Mucosa of stomach (tissue), 1 donor: Measurements from ENCODE around the gene SBNO1.

ENCODE experiments used
- H3K27me3 ChIP-seq: one replicate; pipeline ENCODE4 v1.7.0; 2013; ENCODE audit warnings: mild to moderate bottlenecking, low read length; ENCODE audit not compliant: control insufficient read depth, insufficient read depth
- H3K36me3 ChIP-seq: one replicate; pipeline ENCODE4 v1.7.0; 2013; ENCODE audit warnings: low read length; ENCODE audit not compliant: control insufficient read depth, insufficient read depth
- H3K4me1 ChIP-seq: one replicate; pipeline ENCODE4 v1.7.0; 2013; ENCODE audit warnings: mild to moderate bottlenecking, low read length; ENCODE audit not compliant: control insufficient read depth, insufficient read depth
- H3K4me3 ChIP-seq: one replicate; pipeline ENCODE4 v1.7.0; 2013; ENCODE audit warnings: low read length
- H3K9ac ChIP-seq: one replicate; pipeline ENCODE4 v1.7.0; 2013; ENCODE audit warnings: mild to moderate bottlenecking, low read length, moderate library complexity
- H3K9me3 ChIP-seq: one replicate; pipeline ENCODE4 v1.7.0; 2013; ENCODE audit warnings: mild to moderate bottlenecking, low read length, moderate library complexity; ENCODE audit not compliant: control insufficient read depth
- donor health status: Pancreatic carcinoma.

The SBNO1 gene

DNA sequence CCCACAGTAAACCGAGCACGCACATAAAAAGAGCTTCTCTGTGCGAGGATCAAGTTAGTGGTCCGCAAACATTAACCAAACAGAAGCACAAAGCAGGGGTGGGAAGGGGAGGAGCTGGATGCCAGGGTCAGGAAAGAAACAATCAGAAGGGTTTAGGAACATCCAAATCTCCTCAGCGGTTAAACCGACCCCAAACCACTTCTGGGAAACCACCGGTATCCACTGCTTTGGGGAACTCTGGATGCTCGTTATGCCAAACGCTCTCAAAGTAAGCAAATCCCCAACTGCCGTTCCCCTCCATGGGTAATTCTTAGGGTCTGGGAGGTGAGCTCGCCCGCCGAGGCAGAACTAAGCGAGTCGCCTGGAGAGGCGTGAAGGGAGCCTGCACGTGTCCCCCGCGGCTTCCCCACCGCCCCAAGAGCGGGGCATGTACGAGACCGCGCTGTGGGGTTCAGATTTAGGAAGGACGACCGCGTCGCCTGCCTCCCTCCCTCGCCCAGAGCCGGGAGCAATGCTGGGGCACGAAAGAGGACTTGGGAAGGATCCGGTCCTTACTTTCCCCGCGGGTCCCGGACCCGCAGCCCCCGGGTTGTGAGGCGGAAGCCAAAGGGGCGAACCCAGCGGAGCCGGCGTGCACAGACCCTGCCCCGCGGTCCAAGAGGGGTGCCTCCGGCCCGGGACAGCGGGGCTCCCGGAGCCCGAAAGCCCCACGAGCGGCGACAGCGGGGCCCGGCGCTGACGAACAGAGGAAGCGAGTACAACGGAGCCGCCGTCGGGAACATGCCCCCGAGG is 711 bp downstream of the SBNO1 start:
- H3K36me3 ChIP-seq = no peaks in the 10 kb centered on the region
- H3K4me1 ChIP-seq = peaks cover 10% of the 10 kb centered on the region
- no peaks in the 10 kb centered on the region for H3K27me3 ChIP-seq
- H3K4me3 ChIP-seq = peak overlapping the region; percentile 92
- no peaks in the 10 kb centered on the region for H3K9me3 ChIP-seq
- peak overlapping the region; percentile 87 for H3K9ac ChIP-seq

DNA sequence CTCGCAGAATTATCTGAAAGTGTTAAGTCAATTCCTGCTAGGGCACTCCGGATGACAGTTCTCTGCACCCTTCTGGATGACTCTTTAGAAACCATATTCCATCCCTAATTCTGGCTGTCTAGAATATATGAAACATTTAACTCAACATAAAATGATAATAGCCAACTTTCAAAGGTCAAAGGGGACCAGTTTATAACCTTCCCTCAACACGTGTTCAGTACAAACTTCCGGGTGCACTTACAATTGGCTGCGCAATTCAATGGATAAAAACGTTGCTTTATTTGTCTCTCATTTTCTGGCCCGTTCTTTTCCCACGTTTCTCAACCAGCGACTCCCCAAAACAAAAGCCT is 1.3 kb downstream of the SBNO1 start:
- Histone ChIP-seq H3K4me1 (peaks cover 10% of the 10 kb centered on the region), H3K36me3 (no peaks in the 10 kb centered on the region), H3K4me3 (peak overlapping the region; percentile 92), H3K27me3 (no peaks in the 10 kb centered on the region), H3K9ac (peak overlapping the region; percentile 87), H3K9me3 (no peaks in the 10 kb centered on the region)

GRCh38 chr12:123358035-123358434 is 6.6 kb downstream of the SBNO1 start:
- Histone ChIP-seq H3K9me3 (no peaks in the 10 kb centered on the region), H3K36me3 (no peaks in the 10 kb centered on the region), H3K4me1 (peaks cover 5% of the 10 kb centered on the region), H3K9ac (no peak overlapping the region), H3K27me3 (no peaks in the 10 kb centered on the region), H3K4me3 (no peak overlapping the region)

GRCh38 chr12:123356159-123356670 is 8.4 kb downstream of the SBNO1 start:
- H3K4me3 ChIP-seq = no peak overlapping the region
- no peak overlapping the region for H3K9ac ChIP-seq
- H3K36me3 ChIP-seq = peaks cover 4% of the 10 kb centered on the region
- no peaks in the 10 kb centered on the region for H3K9me3 ChIP-seq
- H3K4me1 ChIP-seq = no peaks in the 10 kb centered on the region
- no peaks in the 10 kb centered on the region for H3K27me3 ChIP-seq

DNA sequence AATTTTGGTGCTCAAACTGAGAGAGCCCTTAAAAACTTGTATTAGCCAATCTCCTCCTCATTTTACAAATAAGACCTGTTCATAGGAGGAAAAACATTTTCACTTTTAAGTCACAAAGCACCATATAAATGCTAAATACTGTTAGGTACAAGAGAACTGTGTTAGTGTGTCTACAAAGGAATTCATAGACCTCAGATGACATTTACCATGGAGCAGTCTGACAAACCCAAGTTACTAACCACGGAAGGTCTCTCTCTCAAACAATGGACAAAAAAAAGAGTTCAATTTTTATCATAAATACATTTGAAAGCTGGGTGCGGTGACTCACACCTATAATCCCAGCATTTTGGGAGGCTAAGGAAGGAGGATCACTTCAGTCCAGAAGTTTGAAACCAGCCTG is 10.0 kb downstream of the SBNO1 start:
- Histone ChIP-seq H3K4me1 (no peaks in the 10 kb centered on the region), H3K27me3 (no peaks in the 10 kb centered on the region), H3K36me3 (peaks cover 6% of the 10 kb centered on the region), H3K9ac (no peak overlapping the region), H3K9me3 (no peaks in the 10 kb centered on the region), H3K4me3 (no peak overlapping the region)

GRCh38 chr12:123351349-123351748 is 13.3 kb downstream of the SBNO1 start:
- H3K4me3 ChIP-seq = no peak overlapping the region
- H3K27me3 ChIP-seq = no peaks in the 10 kb centered on the region
- peaks cover 6% of the 10 kb centered on the region for H3K36me3 ChIP-seq
- H3K9ac ChIP-seq = no peak overlapping the region
- H3K4me1 ChIP-seq = no peaks in the 10 kb centered on the region
- no peaks in the 10 kb centered on the region for H3K9me3 ChIP-seq

GRCh38 chr12:123346946-123347345 is 17.7 kb downstream of the SBNO1 start:
- Histone ChIP-seq H3K9ac (no peak overlapping the region), H3K27me3 (no peaks in the 10 kb centered on the region), H3K4me1 (no peaks in the 10 kb centered on the region), H3K4me3 (no peak overlapping the region), H3K36me3 (peaks cover 6% of the 10 kb centered on the region), H3K9me3 (no peaks in the 10 kb centered on the region)

DNA sequence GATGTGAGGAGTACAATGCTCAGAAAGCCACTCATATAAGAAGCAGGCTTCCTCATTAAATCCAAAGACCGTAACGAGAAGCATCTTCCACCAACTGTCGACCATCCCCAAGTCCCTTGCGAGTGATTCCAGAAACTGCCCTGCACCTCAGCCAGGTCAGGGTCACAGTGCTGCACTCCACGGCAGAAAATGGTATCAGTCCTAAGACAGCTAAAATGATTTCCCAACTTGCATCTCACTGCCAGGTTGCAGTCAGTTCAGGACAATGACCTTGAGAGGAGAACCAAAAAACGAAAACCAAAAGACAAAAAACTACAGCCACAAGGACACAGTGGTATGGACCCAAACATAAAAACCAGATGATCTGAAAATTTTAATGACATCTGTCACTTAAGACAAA is 20.6 kb downstream of the SBNO1 start:
- Histone ChIP-seq H3K36me3 (no peaks in the 10 kb centered on the region), H3K9me3 (no peaks in the 10 kb centered on the region), H3K9ac (no peak overlapping the region), H3K27me3 (no peaks in the 10 kb centered on the region), H3K4me3 (no peak overlapping the region), H3K4me1 (no peaks in the 10 kb centered on the region)

- Histone ChIP-seq H3K27me3 (no peaks in the 10 kb centered on the region), H3K4me3 (no peak overlapping the region), H3K4me1 (no peaks in the 10 kb centered on the region), H3K36me3 (no peaks in the 10 kb centered on the region), H3K9me3 (no peaks in the 10 kb centered on the region), H3K9ac (no peak overlapping the region)
Observed at GRCh38 chr12:123337070-123337469, 27.6 kb downstream of the SBNO1 start.

DNA sequence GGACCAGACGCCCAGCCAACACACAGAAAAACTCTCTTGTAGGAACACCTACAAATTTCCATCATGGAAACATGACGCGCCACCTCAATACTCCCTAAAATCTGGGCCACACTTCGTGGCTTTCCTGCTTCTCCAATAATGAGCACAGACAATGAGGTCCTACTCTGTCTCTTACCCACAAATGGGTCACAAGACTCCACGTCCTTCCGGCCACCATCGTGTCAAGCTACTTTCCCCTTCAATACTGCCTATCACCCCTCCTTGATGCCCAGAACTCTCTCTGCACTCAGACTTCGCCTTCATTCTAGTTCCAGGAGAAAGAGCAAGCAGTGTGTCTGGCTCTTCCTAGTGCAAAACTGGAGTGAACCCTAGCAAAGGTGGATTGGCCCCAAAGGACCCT is 28.1 kb downstream of the SBNO1 start:
- Histone ChIP-seq H3K4me1 (no peaks in the 10 kb centered on the region), H3K36me3 (no peaks in the 10 kb centered on the region), H3K27me3 (no peaks in the 10 kb centered on the region), H3K9ac (no peak overlapping the region), H3K9me3 (no peaks in the 10 kb centered on the region), H3K4me3 (no peak overlapping the region)

GRCh38 chr12:123335490-123335889 is 29.2 kb downstream of the SBNO1 start:
- H3K36me3 ChIP-seq = no peaks in the 10 kb centered on the region
- no peaks in the 10 kb centered on the region for H3K4me1 ChIP-seq

GRCh38 chr12:123329799-123330198 is 34.8 kb downstream of the SBNO1 start:
- Histone ChIP-seq H3K4me1 (no peaks in the 10 kb centered on the region), H3K4me3 (no peak overlapping the region), H3K9me3 (no peaks in the 10 kb centered on the region), H3K36me3 (no peaks in the 10 kb centered on the region), H3K9ac (no peak overlapping the region), H3K27me3 (no peaks in the 10 kb centered on the region)

More at GRCh38 chr12:123335490-123335889, 29.2 kb downstream of the SBNO1 start:
- Histone ChIP-seq H3K27me3 (no peaks in the 10 kb centered on the region), H3K4me3 (no peak overlapping the region), H3K9me3 (no peaks in the 10 kb centered on the region), H3K9ac (no peak overlapping the region)
